GM12892 (cell line): ENCODE data around the gene FBXW12.
"Not testable (repeated sequence)": the region's sequence is repeated elsewhere in the genome, so short reads cannot be mapped to it uniquely, and the experiment has no call there.

Experiments
- DNase-seq: peaks from one replicate; pipeline ENCODE4 v3.0.0; 2011; ENCODE audit not compliant: insufficient read length
- FAIRE-seq: peaks from 2 replicates; lab custom pipeline; 2011; peaks lifted over from hg19 to GRCh38; lab: Jason Lieb, UNC
- POLR2A ChIP-seq: IDR thresholded peaks from 2 replicates; pipeline ENCODE4 v1.6.1; 2011; ENCODE audit warnings: low read depth, low read length, control low read depth
- POLR2AphosphoS5 ChIP-seq: IDR thresholded peaks from 2 replicates; pipeline ENCODE4 v1.6.1; 2011; ENCODE audit warnings: low read depth, low read length, control low read depth
- TAF1 ChIP-seq: IDR thresholded peaks from 2 replicates; pipeline ENCODE4 v1.6.1; 2011; ENCODE audit warnings: low read depth, mild to moderate bottlenecking, control low read depth, low read length, borderline replicate concordance

The FBXW12 gene

DNA sequence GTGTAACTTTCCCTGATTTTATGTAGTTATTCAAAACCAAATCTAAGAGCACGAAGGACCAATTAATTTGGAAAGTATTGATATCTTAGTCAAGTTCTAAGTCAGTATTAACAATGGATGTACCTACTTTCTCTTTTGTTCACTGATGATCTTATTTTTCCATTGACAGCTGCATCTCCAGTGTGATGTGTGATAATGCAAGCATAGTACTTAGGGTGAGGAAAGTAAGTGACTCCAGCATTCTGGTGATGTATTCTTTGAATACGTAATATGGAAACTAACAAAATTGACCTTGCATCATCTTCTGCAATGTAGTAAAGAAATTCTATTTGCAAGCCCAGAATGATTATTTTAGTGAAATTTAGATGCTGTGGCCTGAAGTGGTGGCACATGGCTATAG is 22.4 kb downstream of the FBXW12 start:
- FAIRE-seq (no peak), DNase-seq (no peak)
- TF ChIP-seq POLR2A (no peak), TAF1 (no peak), POLR2AphosphoS5 (no peak)

DNA sequence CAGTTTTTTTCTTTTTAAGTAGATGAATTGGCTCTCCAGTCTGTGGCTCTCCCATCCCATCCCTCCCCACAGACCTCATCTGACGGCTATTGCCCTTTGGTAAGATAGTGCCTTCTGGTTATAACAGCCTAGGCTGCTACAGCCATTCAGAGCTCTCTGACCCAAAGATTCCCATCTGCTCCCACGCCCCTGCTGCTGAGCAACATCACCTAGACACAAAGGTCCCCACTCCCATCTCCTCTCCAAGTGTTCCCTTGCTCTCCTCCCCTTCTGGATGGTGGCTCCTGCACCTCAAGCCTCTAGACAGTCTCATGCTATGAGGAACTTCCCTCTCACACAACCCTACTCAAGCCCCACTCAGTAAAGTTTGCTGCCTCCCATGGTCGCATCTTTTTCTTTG is 23.7 kb downstream of the FBXW12 start:
- no peak for TF ChIP-seq TAF1
- DNase-seq = no peak
- no peak for FAIRE-seq

DNA sequence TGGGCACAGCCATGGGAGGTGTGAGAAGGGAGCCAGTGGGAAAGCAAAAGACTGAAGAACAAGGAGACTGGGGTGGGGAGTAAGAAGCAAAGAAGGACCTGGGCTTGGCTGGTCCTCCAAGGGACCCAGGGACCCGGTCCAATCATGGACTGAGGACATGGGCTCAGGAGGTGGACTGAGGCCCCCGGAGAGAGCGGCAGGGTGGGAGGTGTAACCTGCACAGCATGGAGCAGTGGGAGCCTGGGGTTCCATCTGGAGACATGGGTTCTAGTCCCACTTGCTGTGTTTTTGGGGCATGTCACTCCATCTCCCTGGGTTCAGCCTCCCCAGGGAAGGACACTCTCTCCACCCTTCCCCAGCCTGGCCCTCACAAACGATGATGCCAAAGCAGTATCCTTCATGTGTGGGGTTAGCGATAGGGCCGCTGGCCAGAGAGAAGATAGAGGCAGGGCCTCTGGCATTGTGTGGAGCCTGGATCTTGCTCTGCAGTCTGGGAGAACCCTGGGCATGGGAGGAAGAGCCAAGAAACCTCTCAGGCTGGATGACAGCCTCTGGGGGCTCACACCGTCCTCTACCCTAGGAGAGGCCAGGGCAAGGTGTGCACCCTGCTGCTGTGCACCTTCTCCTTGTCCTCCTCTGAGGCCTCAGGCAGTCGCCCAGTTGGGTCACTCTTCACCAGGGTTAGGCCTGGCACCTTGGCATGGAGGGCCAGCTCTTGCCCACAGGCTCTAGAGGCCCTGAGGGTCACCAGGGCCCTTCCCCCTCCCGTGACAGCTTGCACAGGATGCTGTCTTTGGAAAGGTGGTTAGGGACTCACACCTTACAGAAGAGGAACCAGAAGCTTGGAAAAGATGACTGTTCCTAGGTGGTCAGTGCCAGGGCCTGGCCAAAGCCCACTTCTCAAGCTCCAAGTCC is 26.0 kb downstream of the FBXW12 start:
- DNase-seq (no peak), FAIRE-seq (no peak)
- TF ChIP-seq POLR2AphosphoS5 = no peak
- no peak for TF ChIP-seq TAF1
- no peak for TF ChIP-seq POLR2A

DNA sequence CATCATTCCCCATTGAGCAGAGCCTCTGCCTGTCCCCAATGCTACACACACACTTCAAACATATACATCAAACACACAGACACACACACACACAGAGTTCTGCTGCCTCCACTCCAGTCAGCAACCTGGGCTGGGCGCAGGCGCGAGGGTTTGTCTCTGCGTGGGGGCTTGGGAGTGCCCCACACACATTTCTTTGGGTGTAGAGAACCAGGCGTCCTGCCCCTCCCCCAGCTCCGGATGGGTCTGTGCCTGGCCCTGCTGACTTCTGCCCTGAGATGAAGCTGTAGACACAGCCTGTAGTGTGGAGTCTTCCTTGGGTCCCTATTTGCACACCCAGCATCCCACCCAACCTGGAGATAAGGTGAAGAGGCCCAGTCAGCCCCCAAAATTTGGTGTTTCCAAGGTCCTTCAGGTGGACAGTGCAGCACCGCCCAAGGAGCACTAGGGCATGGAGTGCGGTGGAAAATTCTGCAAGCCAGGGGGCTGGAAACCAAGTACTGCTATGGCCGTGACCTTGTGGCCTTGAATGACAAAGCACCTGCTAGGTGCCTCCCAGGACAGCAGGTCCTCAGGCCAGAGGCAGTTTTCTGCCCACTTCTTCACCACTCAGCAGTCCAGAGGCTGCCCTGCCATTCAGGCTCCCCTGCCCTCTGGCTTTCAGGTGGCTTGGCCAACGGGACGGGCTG is 26.8 kb downstream of the FBXW12 start:
- FAIRE-seq = no peak

DNA sequence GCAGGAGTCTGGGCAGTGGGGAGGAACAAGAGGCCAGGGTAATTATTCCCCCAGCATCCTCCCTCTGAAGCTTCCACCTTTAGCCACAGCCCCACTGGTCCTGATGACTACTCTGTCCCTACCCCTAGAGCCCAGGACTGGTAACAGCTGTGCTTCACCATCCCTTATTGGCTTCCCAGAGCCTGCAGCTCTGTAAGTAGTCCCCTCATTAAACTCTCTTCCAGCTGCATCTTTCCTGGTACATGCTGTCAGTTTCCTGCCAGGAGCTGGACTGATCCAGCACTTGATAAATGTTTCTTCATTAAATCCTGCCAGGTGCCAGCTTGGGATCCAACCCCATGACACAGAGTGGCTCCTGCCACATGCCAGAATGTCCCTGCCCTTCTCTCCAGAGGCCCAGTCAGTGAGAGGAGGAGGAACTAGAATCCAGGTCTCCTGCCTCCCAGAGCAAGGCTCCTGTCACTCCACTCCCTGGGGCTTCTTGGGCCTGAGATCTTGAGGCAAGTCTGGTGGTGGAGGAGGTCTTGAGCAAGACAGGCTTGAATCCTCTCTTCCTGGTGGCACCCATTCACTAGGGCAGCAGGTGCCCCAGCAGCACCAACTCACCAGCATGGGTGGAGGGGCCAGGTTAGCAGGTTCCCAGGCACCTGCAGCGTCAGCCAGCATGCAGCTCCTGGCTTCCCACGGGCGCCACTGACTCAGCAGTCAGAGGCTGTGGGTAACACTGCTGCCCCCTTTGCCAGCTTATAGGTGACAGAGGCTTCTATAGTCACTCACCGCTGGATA is 27.6 kb downstream of the FBXW12 start:
- TF ChIP-seq POLR2AphosphoS5 (no peak), POLR2A (no peak), TAF1 (no peak)
- FAIRE-seq (no peak), DNase-seq (no peak)

More for the DNA sequence above, 26.8 kb downstream of the FBXW12 start:
- TF ChIP-seq POLR2A (no peak), POLR2AphosphoS5 (no peak), TAF1 (no peak)
- DNase-seq = no peak

DNA sequence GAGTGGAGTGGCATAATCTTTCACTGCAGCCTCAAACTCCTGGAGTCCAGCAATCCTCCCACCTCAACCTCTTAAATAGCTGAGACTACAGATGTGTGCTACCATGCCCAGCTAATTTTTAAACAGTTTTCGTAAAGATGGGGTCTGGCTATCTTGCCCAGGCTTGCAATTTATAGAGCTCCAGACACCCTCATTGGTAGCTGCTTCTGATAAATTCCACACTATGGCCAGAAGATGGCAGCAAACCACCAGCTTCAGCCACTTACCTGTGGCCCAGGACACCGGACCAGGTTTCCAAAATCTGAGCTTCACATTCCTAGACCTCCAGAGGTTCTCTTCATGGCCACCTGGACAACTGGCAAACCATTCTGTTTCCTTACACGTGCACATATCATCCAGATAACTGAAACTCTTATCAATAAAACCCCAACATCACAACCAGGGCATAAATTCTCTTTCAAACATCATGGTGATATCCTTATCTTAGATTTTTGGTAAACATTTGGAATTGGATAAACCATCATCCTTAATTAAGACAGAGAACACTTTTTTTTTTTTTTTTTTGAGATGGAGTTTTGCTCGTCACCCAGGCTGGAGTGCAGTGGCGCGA is 28.9 kb downstream of the FBXW12 start:
- no peak for TF ChIP-seq POLR2AphosphoS5
- TF ChIP-seq POLR2A = no peak
- no peak for TF ChIP-seq TAF1
- FAIRE-seq (peak; percentile 96), DNase-seq (peak; percentile 79)

DNA sequence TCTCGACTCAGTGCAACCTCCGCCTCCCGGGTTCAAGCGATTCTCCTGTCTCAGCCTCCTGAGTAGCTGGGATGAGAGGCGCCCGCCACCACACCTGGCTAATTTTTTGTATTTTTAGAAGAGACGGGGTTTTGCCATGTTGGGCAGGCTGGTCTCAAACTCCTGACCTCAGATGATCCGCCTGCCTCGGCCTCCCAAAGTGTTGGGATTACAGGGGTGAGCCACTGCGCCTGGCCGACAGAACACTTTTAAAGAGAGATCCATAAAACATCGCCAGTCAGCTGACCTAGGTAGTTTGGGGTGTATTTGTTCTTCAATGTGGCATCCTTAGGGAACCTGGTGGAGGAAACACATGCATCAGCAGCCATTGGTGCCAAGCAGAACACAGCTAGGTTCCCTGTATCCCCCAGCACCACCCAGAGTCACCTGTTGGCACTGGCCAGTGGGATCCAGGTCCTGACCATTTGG is 29.4 kb downstream of the FBXW12 start:
- not testable (repeated sequence) for FAIRE-seq, DNase-seq

DNA sequence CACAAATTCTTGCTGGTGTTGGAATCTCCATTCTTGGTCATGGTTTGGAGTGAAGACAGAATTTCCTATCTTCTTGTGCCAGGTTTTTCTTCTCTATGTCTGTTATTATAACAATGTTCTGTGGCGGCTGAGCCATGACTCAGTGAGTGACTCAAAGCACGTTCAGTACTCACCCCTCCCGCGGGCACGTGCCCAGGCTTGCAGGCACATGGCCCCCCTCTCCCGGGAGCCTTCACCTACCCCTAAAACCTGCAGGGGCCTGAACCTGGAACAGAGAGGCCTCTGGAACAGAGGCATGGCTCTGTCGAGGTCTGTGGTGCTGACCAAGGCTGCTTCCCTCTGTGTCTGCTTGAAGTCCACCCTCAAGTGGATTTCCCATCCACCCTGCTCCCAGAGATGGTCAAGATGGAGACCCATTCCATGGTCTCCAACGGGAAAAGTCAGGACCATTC is 30.3 kb downstream of the FBXW12 start:
- DNase-seq (no peak), FAIRE-seq (no peak)
- TF ChIP-seq TAF1 (no peak), POLR2AphosphoS5 (no peak), POLR2A (no peak)

DNA sequence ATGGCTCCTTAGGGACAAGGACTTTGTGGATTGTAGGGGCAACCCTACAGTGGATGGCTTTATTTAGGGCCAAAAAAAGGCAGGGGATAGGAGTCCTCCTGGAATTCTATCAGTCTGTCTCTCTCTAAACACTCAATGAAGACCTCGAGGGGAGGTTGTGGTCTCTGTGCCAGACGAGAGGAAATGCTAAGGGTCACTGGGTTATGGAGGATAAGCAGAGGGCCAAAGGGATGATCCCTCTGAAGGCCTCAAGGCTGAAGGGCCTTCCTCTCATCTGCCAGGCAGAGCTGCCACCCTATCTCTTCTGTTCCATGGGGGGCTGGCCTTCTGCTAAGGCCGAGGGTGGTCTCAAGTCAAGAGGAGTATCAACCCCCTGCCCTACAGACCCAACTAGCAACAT is 30.9 kb downstream of the FBXW12 start:
- DNase-seq = no peak
- FAIRE-seq = no peak
- no peak for TF ChIP-seq POLR2A
- no peak for TF ChIP-seq POLR2AphosphoS5
- TF ChIP-seq TAF1 = no peak

DNA sequence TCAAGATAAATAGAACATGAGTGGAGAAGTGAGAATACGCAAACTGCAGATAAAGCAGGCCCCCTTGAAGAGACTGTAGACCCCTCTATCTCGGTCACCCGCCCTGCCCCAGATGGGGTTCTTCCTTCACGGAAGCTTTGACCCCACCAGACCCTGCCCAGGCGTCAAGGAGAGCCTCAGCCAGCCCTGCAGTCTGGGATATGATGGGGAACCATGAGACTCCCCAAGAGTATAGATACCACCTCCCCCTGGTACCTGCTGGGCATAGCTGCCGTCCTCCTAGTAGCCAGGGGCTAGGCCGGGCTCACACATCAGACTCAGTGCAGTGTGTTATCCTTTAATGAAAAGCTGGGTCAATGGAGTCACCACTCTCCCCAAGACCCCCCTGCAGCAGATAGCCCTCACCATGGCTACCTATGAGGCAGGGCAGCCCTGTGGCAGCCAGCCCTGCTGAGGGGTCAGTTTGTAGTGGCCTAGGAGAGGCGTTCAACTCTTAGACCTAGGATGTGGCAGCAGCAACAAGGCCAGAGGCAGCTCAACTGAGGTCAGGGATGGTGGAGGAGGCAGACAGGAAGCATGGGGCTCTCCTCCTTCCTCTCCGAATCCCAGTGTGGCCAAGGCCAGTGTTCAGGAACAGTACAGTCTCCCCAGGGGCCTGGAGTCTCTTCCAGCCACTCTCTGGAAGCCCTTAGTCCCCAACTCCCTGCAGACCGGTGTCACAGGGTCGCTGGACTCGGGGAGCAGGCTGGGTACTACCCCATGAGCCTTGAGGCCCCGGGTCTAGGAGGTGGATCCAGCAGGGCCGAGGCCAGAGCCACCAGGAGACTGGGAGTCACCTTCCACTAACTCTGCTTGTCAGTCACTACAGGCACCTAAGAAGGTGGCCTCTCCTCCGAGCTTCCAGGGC is 31.8 kb downstream of the FBXW12 start:
- FAIRE-seq (no peak), DNase-seq (no peak)
- TF ChIP-seq POLR2AphosphoS5 (no peak), POLR2A (no peak), TAF1 (no peak)
